Neural cell (in vitro differentiated cells): ENCODE measurements around the gene OR8B2.
A peak's percentile ranks its signal among the peaks of the same experiment; 100 is the strongest.

Source experiments
- EZH2 ChIP-seq: fragments of 200-600, 300-800 bp; shearing (Covaris generic), sonication (generic); IDR thresholded peaks from 2 replicates; pipeline ENCODE4 v1.6.1; 2014; ENCODE audit warnings: antibody characterized with exemption, low read length, borderline replicate concordance, mild to moderate bottlenecking; ENCODE audit not compliant: insufficient read depth, poor library complexity, severe bottlenecking
- POLR2AphosphoS5 ChIP-seq: IDR thresholded peaks from 2 replicates; pipeline ENCODE4 v1.6.1; 2012
- REST ChIP-seq: IDR thresholded peaks from 2 replicates; pipeline ENCODE4 v1.6.1; 2012; ENCODE audit warnings: borderline replicate concordance
- SMC3 ChIP-seq: fragments of 450-650 bp; conservative IDR thresholded peaks from 2 replicates; pipeline ENCODE4 v1.6.1; 2014; ENCODE audit warnings: antibody characterized with exemption, mild to moderate bottlenecking, moderate library complexity; ENCODE audit not compliant: poor library complexity
- TAF1 ChIP-seq: IDR thresholded peaks from 2 replicates; pipeline ENCODE4 v1.6.1; 2012; ENCODE audit warnings: low read depth
- TF ChIP-seq, protein P1 (sequence below): fragments of 450-650 bp; IDR thresholded peaks from 2 replicates; pipeline ENCODE4 v1.5.1; 2014; ENCODE audit warnings: antibody characterized with exemption, mild to moderate bottlenecking, moderate library complexity; ENCODE audit not compliant: poor library complexity, severe bottlenecking

GRCh38 chr11:124402326-124402922, 18.1 kb upstream of the OR8B2 start:
- no peak for TF ChIP-seq POLR2AphosphoS5
- TF ChIP-seq EZH2, result no peak
- TF ChIP-seq, protein P1, sequence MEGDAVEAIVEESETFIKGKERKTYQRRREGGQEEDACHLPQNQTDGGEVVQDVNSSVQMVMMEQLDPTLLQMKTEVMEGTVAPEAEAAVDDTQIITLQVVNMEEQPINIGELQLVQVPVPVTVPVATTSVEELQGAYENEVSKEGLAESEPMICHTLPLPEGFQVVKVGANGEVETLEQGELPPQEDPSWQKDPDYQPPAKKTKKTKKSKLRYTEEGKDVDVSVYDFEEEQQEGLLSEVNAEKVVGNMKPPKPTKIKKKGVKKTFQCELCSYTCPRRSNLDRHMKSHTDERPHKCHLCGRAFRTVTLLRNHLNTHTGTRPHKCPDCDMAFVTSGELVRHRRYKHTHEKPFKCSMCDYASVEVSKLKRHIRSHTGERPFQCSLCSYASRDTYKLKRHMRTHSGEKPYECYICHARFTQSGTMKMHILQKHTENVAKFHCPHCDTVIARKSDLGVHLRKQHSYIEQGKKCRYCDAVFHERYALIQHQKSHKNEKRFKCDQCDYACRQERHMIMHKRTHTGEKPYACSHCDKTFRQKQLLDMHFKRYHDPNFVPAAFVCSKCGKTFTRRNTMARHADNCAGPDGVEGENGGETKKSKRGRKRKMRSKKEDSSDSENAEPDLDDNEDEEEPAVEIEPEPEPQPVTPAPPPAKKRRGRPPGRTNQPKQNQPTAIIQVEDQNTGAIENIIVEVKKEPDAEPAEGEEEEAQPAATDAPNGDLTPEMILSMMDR, result peak; percentile 48
- TF ChIP-seq REST, result no peak
- TF ChIP-seq SMC3, result peak; percentile 50
- no peak for TF ChIP-seq TAF1
